ENCODE data around the gene MAOA. TPM values are rescaled to one million over a fixed set of nuclear protein-coding genes. Genes with fewer than 3 reads are reported as not detected.

Gene MAOA
- total RNA-seq, 3 donors from 2014 or later: 1.2 to 5.8 (median 2.7) TPM

- Mint-ChIP-seq H3K27me3 (ENCODE audit: low read depth) (no peaks in the 10 kb centered on the region), H3K36me3 (ENCODE audit: insufficient read depth) (no peaks in the 10 kb centered on the region), H3K4me3 (no peak overlapping the region), H3K9me3 (no peaks in the 10 kb centered on the region), H3K4me1 (ENCODE audit: low read depth) (peaks cover 3% of the 10 kb centered on the region)
- ATAC-seq (no peak), DNase-seq (no peak)
Measured at GRCh38 chrX:43679058-43679457, 23.0 kb downstream of the MAOA start.

- no peak overlapping the region for H3K4me3 Mint-ChIP-seq
- no peaks in the 10 kb centered on the region for H3K36me3 Mint-ChIP-seq (ENCODE audit: insufficient read depth)
- H3K4me1 Mint-ChIP-seq (ENCODE audit: low read depth): peaks cover 3% of the 10 kb centered on the region
- DNase-seq (no peak), ATAC-seq (no peak)
- H3K27me3 Mint-ChIP-seq (ENCODE audit: low read depth): no peaks in the 10 kb centered on the region
- H3K9me3 Mint-ChIP-seq: no peaks in the 10 kb centered on the region
Measured at GRCh38 chrX:43679778-43680177, 23.7 kb downstream of the MAOA start.

- DNase-seq (no peak), ATAC-seq (no peak)
- Mint-ChIP-seq H3K27me3 (ENCODE audit: low read depth) (no peaks in the 10 kb centered on the region), H3K4me3 (no peak overlapping the region), H3K4me1 (ENCODE audit: low read depth) (peaks cover under 1% of the 10 kb centered on the region), H3K9me3 (no peaks in the 10 kb centered on the region), H3K36me3 (ENCODE audit: insufficient read depth) (no peaks in the 10 kb centered on the region)
Measured at GRCh38 chrX:43682726-43683125, 26.6 kb downstream of the MAOA start.

- DNase-seq (no peak), ATAC-seq (no peak)
- peaks cover 4% of the 10 kb centered on the region for H3K27me3 Mint-ChIP-seq (ENCODE audit: low read depth)
- no peaks in the 10 kb centered on the region for H3K9me3 Mint-ChIP-seq
- H3K4me1 Mint-ChIP-seq (ENCODE audit: low read depth): no peaks in the 10 kb centered on the region
- H3K36me3 Mint-ChIP-seq (ENCODE audit: insufficient read depth): no peaks in the 10 kb centered on the region
- H3K4me3 Mint-ChIP-seq: no peak overlapping the region
Measured at GRCh38 chrX:43685221-43685620, 29.1 kb downstream of the MAOA start.

- peaks cover 4% of the 10 kb centered on the region for H3K27me3 Mint-ChIP-seq (ENCODE audit: low read depth)
Measured at GRCh38 chrX:43688586-43688985, 32.5 kb downstream of the MAOA start.

GRCh38 chrX:43693602-43694406 is 37.7 kb downstream of the MAOA start:
- H3K4me1 Mint-ChIP-seq (ENCODE audit: low read depth): no peaks in the 10 kb centered on the region
- no peaks in the 10 kb centered on the region for H3K36me3 Mint-ChIP-seq (ENCODE audit: insufficient read depth)
- no peak for ATAC-seq
- DNase-seq: no peak
- no peaks in the 10 kb centered on the region for H3K9me3 Mint-ChIP-seq
- no peaks in the 10 kb centered on the region for H3K27me3 Mint-ChIP-seq (ENCODE audit: low read depth)
- H3K4me3 Mint-ChIP-seq: no peak overlapping the region

More at GRCh38 chrX:43688586-43688985, 32.5 kb downstream of the MAOA start:
- Mint-ChIP-seq H3K4me1 (ENCODE audit: low read depth) (no peaks in the 10 kb centered on the region), H3K36me3 (ENCODE audit: insufficient read depth) (no peaks in the 10 kb centered on the region), H3K4me3 (no peak overlapping the region), H3K9me3 (no peaks in the 10 kb centered on the region)
- no peak for DNase-seq
- no peak for ATAC-seq

- DNase-seq: no peak
- no peaks in the 10 kb centered on the region for H3K27me3 Mint-ChIP-seq (ENCODE audit: low read depth)
- no peaks in the 10 kb centered on the region for H3K36me3 Mint-ChIP-seq (ENCODE audit: insufficient read depth)
- H3K9me3 Mint-ChIP-seq: no peaks in the 10 kb centered on the region
- no peak for ATAC-seq
- no peaks in the 10 kb centered on the region for H3K4me1 Mint-ChIP-seq (ENCODE audit: low read depth)
- no peak overlapping the region for H3K4me3 Mint-ChIP-seq
Measured at GRCh38 chrX:43699475-43699874, 43.4 kb downstream of the MAOA start.

GRCh38 chrX:43702079-43702524 is 46.0 kb downstream of the MAOA start:
- Mint-ChIP-seq H3K4me3 (no peak overlapping the region), H3K36me3 (ENCODE audit: insufficient read depth) (no peaks in the 10 kb centered on the region)
- no peak for DNase-seq

GRCh38 chrX:43702660-43703059 is 46.6 kb downstream of the MAOA start:
- no peak for ATAC-seq
- H3K4me1 Mint-ChIP-seq (ENCODE audit: low read depth): no peaks in the 10 kb centered on the region
- no peaks in the 10 kb centered on the region for H3K9me3 Mint-ChIP-seq
- H3K27me3 Mint-ChIP-seq (ENCODE audit: low read depth): no peaks in the 10 kb centered on the region
- DNase-seq: no peak
- H3K4me3 Mint-ChIP-seq: no peak overlapping the region
- no peaks in the 10 kb centered on the region for H3K36me3 Mint-ChIP-seq (ENCODE audit: insufficient read depth)

More at GRCh38 chrX:43702079-43702524, 46.0 kb downstream of the MAOA start:
- Mint-ChIP-seq H3K4me1 (ENCODE audit: low read depth) (no peaks in the 10 kb centered on the region), H3K27me3 (ENCODE audit: low read depth) (no peaks in the 10 kb centered on the region), H3K9me3 (no peaks in the 10 kb centered on the region)
- ATAC-seq: no peak

GRCh38 chrX:43703211-43703791 is 47.2 kb downstream of the MAOA start:
- no peaks in the 10 kb centered on the region for H3K9me3 Mint-ChIP-seq
- no peaks in the 10 kb centered on the region for H3K27me3 Mint-ChIP-seq (ENCODE audit: low read depth)
- H3K36me3 Mint-ChIP-seq (ENCODE audit: insufficient read depth): no peaks in the 10 kb centered on the region
- H3K4me3 Mint-ChIP-seq: no peak overlapping the region
- H3K4me1 Mint-ChIP-seq (ENCODE audit: low read depth): no peaks in the 10 kb centered on the region
- ATAC-seq (no peak), DNase-seq (no peak)

- no peaks in the 10 kb centered on the region for H3K9me3 Mint-ChIP-seq
- no peak for DNase-seq
- H3K27me3 Mint-ChIP-seq (ENCODE audit: low read depth): no peaks in the 10 kb centered on the region
- no peaks in the 10 kb centered on the region for H3K4me1 Mint-ChIP-seq (ENCODE audit: low read depth)
- no peak overlapping the region for H3K4me3 Mint-ChIP-seq
- no peak for ATAC-seq
- H3K36me3 Mint-ChIP-seq (ENCODE audit: insufficient read depth): no peaks in the 10 kb centered on the region
Measured at GRCh38 chrX:43706786-43707370, 50.8 kb downstream of the MAOA start.

GRCh38 chrX:43707812-43708548 is 51.9 kb downstream of the MAOA start:
- no peaks in the 10 kb centered on the region for H3K4me1 Mint-ChIP-seq (ENCODE audit: low read depth)
- H3K9me3 Mint-ChIP-seq: no peaks in the 10 kb centered on the region
- H3K27me3 Mint-ChIP-seq (ENCODE audit: low read depth): no peaks in the 10 kb centered on the region
- H3K36me3 Mint-ChIP-seq (ENCODE audit: insufficient read depth): no peaks in the 10 kb centered on the region
- no peak for ATAC-seq
- no peak overlapping the region for H3K4me3 Mint-ChIP-seq
- no peak for DNase-seq

GRCh38 chrX:43716144-43716543 is 60.0 kb downstream of the MAOA start:
- no peaks in the 10 kb centered on the region for H3K4me1 Mint-ChIP-seq (ENCODE audit: low read depth)
- H3K9me3 Mint-ChIP-seq: no peaks in the 10 kb centered on the region
- no peaks in the 10 kb centered on the region for H3K27me3 Mint-ChIP-seq (ENCODE audit: low read depth)
- no peaks in the 10 kb centered on the region for H3K36me3 Mint-ChIP-seq (ENCODE audit: insufficient read depth)
- H3K4me3 Mint-ChIP-seq: no peak overlapping the region
- no peak for ATAC-seq
- no peak for DNase-seq

GRCh38 chrX:43716696-43717095 is 60.6 kb downstream of the MAOA start:
- no peaks in the 10 kb centered on the region for H3K27me3 Mint-ChIP-seq (ENCODE audit: low read depth)
- no peaks in the 10 kb centered on the region for H3K36me3 Mint-ChIP-seq (ENCODE audit: insufficient read depth)
- DNase-seq: no peak
- H3K4me3 Mint-ChIP-seq: no peak overlapping the region
- no peaks in the 10 kb centered on the region for H3K4me1 Mint-ChIP-seq (ENCODE audit: low read depth)
- H3K9me3 Mint-ChIP-seq: no peaks in the 10 kb centered on the region
- ATAC-seq: no peak

Measured in activated T-cell treated with anti-CD3 and anti-CD28 coated beads, Interleukin-2, amount 50 U/mL, for 4 hours (primary cell).